ENCODE data around the gene WDR53.

DNA sequence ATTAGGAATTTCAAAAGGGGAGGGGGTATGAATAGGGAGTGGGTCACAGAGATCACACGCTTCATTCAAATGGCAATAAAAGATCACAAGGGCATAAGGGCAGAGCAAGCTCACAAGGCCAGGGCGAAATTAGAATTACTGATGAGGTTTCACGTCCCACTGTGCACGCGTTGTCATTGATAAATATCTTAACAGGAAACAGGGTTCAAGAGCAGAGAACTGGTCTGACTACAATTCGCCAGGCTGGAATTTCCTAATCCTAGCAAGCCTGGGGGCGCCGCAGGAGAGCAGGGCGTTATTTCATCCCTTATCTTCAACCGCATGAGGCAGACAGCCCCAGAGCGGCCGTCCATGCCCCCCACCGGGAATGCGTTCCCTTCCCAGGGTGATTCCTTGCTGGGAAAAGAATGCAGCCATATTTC, 35.1 kb downstream of the WDR53 start:
- TF ChIP-seq, protein P1, sequence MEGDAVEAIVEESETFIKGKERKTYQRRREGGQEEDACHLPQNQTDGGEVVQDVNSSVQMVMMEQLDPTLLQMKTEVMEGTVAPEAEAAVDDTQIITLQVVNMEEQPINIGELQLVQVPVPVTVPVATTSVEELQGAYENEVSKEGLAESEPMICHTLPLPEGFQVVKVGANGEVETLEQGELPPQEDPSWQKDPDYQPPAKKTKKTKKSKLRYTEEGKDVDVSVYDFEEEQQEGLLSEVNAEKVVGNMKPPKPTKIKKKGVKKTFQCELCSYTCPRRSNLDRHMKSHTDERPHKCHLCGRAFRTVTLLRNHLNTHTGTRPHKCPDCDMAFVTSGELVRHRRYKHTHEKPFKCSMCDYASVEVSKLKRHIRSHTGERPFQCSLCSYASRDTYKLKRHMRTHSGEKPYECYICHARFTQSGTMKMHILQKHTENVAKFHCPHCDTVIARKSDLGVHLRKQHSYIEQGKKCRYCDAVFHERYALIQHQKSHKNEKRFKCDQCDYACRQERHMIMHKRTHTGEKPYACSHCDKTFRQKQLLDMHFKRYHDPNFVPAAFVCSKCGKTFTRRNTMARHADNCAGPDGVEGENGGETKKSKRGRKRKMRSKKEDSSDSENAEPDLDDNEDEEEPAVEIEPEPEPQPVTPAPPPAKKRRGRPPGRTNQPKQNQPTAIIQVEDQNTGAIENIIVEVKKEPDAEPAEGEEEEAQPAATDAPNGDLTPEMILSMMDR (conservative IDR thresholded peaks at IDR 0.05; ENCODE audit: low read length): no peak
- no peak for TF ChIP-seq EZH2phosphoT487 (IDR thresholded peaks at IDR 0.05; ENCODE audit: borderline replicate concordance)
